ENCODE results near the gene ANGPTL7. TPM values are rescaled to one million over a fixed set of nuclear protein-coding genes. Genes with fewer than 3 reads are reported as not detected.

Gene ANGPTL7
- total RNA-seq, 1 experiment from 2014 or later, result not detected

- H3K9me3 ChIP-seq (ENCODE audit: low read depth, low read length, poor library complexity, severe bottlenecking), result no peaks in the 10 kb centered on the region
- TF ChIP-seq CTCF (conservative IDR thresholded peaks at IDR 0.05; ENCODE audit: low read depth, low read length), result no peak
- no peak for TF ChIP-seq EZH2 (IDR thresholded peaks at IDR 0.05; ENCODE audit: borderline replicate concordance, low read depth, low read length, poor library complexity, severe bottlenecking)
- ChIA-PET CTCF (no interaction called here), POLR2A (ENCODE audit: low non-redundant PET) (no interaction called here)
- H3K4me1 ChIP-seq (ENCODE audit: insufficient read depth, low read length, poor library complexity, severe bottlenecking), result peaks cover 11% of the 10 kb centered on the region
- no peak overlapping the region for H3K27ac ChIP-seq (ENCODE audit: low read depth, low read length, poor library complexity, severe bottlenecking)
- no peak overlapping the region for H3K4me3 ChIP-seq (ENCODE audit: low read depth, low read length, poor library complexity, severe bottlenecking)
- intact Hi-C loops (cut with micrococcal nuclease; ENCODE audit: unreplicated experiment), result no loop called here
- no TSS peak for BruUV-seq (replicated peaks)
- peaks cover 10% of the 10 kb centered on the region for H3K36me3 ChIP-seq (ENCODE audit: insufficient read depth, low read length, poor library complexity, severe bottlenecking)
- DNase-seq (ENCODE audit: low spot score), result no peak
- H3K27me3 ChIP-seq (replicated peaks; ENCODE audit: insufficient read depth, low read depth, low read length, poor library complexity), result no peaks in the 10 kb centered on the region
Measured at GRCh38 chr1:11180342-11180744, 8.8 kb upstream of the ANGPTL7 start.

- TF ChIP-seq CTCF (conservative IDR thresholded peaks at IDR 0.05; ENCODE audit: low read depth, low read length) (no peak), EZH2 (IDR thresholded peaks at IDR 0.05; ENCODE audit: borderline replicate concordance, low read depth, low read length, poor library complexity, severe bottlenecking) (no peak)
- H3K9me3 ChIP-seq (ENCODE audit: low read depth, low read length, poor library complexity, severe bottlenecking), result no peaks in the 10 kb centered on the region
- peaks cover 10% of the 10 kb centered on the region for H3K36me3 ChIP-seq (ENCODE audit: insufficient read depth, low read length, poor library complexity, severe bottlenecking)
- intact Hi-C loops (cut with micrococcal nuclease; ENCODE audit: unreplicated experiment), result no loop called here
- DNase-seq (ENCODE audit: low spot score), result no peak
- ChIA-PET POLR2A (ENCODE audit: low non-redundant PET) (no interaction called here), CTCF (no interaction called here)
- peaks cover 11% of the 10 kb centered on the region for H3K4me1 ChIP-seq (ENCODE audit: insufficient read depth, low read length, poor library complexity, severe bottlenecking)
- no TSS peak for BruUV-seq (replicated peaks)
- no peak overlapping the region for H3K4me3 ChIP-seq (ENCODE audit: low read depth, low read length, poor library complexity, severe bottlenecking)
- H3K27me3 ChIP-seq (replicated peaks; ENCODE audit: insufficient read depth, low read depth, low read length, poor library complexity), result no peaks in the 10 kb centered on the region
- no peak overlapping the region for H3K27ac ChIP-seq (ENCODE audit: low read depth, low read length, poor library complexity, severe bottlenecking)
Measured at GRCh38 chr1:11182884-11183283, 6.3 kb upstream of the ANGPTL7 start.

- no peak for DNase-seq (ENCODE audit: low spot score)
- Histone ChIP-seq H3K4me3 (ENCODE audit: low read depth, low read length, poor library complexity, severe bottlenecking) (no peak overlapping the region), H3K27me3 (replicated peaks; ENCODE audit: insufficient read depth, low read depth, low read length, poor library complexity) (no peaks in the 10 kb centered on the region), H3K9me3 (ENCODE audit: low read depth, low read length, poor library complexity, severe bottlenecking) (no peaks in the 10 kb centered on the region), H3K27ac (ENCODE audit: low read depth, low read length, poor library complexity, severe bottlenecking) (no peak overlapping the region), H3K4me1 (ENCODE audit: insufficient read depth, low read length, poor library complexity, severe bottlenecking) (no peaks in the 10 kb centered on the region), H3K36me3 (ENCODE audit: insufficient read depth, low read length, poor library complexity, severe bottlenecking) (peaks cover 10% of the 10 kb centered on the region)
- ChIA-PET CTCF (no interaction called here), POLR2A (ENCODE audit: low non-redundant PET) (no interaction called here)
- BruUV-seq (replicated peaks), result no TSS peak
- TF ChIP-seq CTCF (conservative IDR thresholded peaks at IDR 0.05; ENCODE audit: low read depth, low read length) (no peak), EZH2 (IDR thresholded peaks at IDR 0.05; ENCODE audit: borderline replicate concordance, low read depth, low read length, poor library complexity, severe bottlenecking) (no peak)
- intact Hi-C loops (cut with micrococcal nuclease; ENCODE audit: unreplicated experiment), result no loop called here
Measured at GRCh38 chr1:11184973-11185372, 4.2 kb upstream of the ANGPTL7 start.

All from A673 (cell line).